HG02981 (cell line): Measurements from ENCODE around the gene C1orf141.
"Not testable (repeated sequence)": the region's sequence is repeated elsewhere in the genome, so short reads cannot be mapped to it uniquely, and the experiment has no call there.

Experiments
- ATAC-seq: cut with Tn5 transposase; IDR thresholded peaks from one replicate; pipeline ENCODE4 v1.9.1; 2021; ENCODE audit warnings: mild to moderate bottlenecking, moderate library complexity; ENCODE audit not compliant: unreplicated experiment

C1orf141 gene

DNA sequence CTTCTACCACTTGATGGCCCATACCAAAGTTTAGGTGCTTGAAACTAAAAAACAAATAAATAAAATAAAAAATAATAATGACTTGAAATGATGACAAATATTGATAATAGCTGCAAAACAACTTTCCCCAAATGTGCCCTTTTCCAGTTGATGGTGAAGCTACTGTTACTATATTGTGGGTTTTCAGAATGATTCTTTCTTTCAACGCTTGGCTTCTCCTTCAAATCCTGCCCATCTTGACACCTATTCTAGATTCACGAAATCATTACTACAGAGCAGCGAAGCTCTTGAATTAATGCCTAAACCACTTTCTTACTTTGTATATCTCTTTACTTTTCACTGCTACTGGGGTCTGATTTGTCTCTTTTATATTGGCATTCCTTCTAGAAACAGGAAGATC, 9.2 kb upstream of the C1orf141 start:
- no peak for ATAC-seq

DNA sequence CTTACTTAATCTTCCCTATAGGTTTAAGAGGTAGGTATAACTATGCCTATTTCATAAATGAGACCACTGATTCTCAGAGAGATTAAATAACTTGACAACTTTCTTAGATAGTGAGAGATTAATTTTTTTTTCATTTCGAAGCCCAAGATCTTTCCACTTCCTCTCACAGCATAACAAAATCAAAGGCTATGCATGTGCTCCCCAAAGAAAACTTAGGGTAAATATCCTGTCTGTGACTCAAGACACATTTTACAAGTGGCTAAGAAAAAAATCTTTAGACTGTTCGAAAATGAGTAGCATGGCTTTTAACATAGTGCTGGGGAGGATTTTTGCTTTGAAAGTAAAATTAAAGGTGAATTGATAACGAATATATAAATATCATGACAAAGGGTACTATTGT, 8.2 kb upstream of the C1orf141 start:
- no peak for ATAC-seq

DNA sequence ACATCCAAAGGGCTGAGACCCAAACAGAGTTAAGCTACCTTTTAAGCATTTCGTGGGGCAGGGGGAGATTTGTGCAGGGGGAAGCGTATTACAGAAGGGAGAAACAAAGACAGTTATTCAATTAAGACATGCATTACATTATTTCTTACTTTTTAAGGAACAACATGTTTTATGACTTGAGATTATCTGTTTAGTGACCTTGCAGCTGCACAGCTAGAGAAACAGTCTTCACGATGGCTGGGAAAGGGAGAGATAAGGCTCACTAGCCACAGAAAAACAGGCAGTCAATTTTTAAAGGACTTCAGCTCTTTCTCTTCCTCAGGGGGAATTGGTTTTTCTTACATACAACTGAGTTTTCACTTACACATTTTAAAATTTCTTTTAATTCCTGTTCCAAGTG, 7.1 kb upstream of the C1orf141 start:
- not testable (repeated sequence) for ATAC-seq

DNA sequence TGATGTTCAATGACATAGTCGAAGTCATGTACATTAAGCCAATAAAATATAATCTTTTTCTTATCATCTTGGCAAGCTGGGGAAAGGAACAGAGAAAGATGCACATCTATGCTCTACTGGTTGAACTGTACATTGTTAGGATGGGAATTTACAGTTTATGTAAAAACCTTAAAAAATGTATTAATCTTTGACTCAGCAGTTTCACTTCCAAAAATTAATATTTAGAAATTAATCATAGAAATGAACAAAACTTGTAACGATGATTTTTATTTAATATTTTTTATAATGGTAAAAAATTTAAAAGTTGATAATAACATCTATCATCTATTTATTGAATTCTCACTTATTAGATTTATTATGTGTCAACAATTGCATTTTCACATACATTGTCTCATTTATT, 5.7 kb upstream of the C1orf141 start:
- no peak for ATAC-seq

DNA sequence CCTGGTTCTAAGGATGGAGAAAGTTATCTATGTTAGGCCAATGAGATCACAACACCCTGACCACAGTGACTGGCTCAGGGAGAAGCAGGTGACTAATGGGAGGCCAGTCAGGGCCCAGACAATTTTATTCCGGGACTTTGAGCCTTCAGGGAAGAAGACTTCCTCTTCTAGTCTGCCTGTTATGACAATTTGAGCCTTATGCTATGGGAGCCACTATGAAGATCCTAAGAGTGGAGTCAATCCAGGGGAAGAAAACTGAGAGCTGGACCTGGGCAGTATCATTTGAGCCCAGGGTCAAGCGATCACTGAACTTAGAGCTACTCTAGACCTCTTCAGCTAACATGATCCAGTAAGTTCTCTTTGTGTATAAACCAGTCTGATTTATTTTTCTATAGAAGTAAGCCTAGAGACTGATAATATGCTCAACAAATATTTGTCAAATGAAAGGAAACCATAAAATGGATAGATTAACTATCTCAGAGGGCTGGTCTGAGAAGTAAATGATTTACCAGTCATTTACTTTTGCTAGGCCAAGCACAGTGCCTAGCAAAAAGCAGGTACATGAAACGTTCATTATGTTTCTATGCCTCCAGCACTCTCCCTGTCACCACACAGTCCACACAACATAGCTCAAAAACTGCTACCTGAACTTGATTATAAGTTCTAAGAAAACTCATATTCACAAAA, 4.2 kb upstream of the C1orf141 start:
- no peak for ATAC-seq

DNA sequence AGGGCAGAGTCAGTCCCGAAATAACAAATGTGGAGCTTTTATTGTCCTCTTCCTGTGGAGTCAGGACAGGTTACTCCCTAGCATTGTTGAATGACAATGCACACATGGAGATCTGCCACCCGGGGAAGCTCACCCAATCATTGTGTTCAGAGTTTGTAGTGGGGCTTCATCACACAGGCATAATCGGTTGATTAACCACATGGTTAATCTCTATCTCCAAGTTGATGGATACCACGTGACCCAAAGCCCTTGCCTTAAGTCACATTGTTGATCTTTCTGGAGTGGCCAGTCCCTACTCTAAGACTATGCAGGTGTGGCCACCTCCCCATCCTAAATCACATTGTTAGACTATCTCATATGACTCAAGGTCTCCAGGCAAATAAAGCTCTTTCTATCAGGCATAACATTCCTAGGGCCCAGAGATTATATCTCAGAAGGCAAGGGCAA, 2.6 kb upstream of the C1orf141 start:
- ATAC-seq, result no peak

DNA sequence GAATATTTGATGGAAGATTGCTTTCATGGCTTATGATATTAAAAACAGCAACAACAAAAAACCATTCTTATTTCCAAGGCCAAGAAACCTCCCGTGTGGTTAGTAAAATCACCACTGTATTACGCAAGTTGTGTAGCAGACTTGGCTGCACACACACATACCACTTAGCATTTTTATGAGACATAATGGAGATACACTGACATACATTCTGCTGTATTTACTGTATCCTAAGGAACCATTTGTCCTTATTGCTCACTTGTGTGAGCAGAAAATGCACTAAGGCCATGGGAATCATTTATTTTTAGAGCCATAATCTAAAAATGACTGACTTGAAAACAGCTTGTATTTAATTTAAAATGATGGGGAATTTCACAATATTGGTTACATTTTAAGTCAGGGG, 584 bp upstream of the C1orf141 start:
- no peak for ATAC-seq

DNA sequence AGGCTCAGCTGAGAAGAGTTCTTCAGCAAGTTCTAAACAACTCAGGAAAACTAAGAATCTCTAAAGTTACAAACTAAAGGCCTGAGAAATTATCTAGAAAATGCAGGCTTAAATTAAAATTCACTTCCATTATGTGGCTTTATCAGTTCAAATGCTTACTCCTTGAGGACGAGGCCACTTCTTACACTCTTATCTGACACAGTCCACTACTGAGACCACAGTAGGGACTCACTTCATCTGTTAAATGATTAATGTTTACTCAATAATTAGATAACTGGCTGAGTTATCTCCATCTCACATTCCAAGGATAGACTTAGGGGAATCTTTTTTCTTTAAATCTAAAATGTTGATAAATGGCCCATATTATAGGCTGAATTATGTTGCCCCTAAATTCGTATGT, 1.6 kb downstream of the C1orf141 start:
- no peak for ATAC-seq

DNA sequence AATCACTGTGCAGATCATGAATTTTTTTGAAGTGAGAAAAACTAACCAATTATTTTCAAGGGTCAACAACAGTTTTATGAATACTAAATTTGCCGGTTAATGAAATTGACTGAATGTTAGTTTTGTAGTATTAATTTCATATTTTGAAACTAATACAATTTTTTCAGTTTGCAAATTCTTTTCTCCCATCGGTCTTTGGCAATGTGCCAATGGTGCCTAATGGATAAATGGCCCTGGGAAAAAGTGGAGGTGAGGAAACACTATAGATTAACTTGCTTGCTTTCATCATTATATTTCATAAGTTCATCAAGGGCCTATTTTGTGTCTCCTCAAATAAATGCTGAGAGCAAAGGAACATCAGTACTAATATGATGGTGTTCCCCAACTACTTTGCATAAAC, 4.1 kb downstream of the C1orf141 start:
- ATAC-seq, result no peak

DNA sequence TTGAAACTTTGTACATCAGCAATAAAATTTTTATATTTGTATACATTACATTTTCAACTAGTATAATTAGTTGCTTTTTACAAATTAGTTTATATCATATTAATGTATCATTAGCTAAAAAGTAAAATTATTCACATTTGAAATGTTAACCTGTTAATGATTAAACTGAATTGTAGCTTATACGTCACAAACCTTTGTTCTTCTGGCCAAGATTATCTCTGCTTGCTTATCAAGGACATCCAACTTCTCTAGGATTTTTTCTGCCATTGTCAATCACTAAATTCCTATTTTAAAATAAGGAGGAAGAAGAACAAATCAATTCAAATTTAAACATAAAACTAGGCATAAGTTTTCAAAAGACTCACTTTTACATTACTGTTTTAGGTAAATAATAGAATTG, 7.8 kb downstream of the C1orf141 start:
- ATAC-seq, result no peak

DNA sequence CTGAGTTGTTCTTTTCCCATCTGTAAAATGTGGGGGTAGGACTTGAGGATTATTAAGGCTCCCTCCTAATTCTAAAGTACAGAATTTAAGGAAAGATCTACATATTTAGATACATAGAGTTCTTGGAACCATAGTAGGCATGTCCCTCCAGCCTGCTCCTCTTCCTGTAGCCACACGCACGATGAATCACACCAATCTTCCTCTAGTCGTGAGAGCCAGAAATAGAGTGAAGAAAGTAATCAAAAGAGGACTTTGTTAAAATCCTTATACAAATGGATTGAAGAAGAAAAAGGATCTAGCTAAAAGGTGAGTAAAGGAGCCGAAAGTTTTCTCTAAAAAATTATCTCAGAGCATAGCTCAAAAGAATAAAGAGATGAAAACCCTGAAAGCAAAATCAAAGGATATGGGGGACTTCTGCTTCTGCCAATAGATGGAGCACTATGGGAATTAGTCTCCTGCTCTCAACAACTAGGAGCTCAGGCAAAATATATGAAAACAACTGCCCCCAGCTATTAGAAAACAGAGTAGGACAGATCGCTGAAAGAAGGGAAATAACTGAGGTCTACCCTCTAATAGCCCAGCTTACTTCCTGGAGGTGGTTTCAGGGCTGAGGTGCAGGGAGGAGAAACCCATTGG, 8.5 kb downstream of the C1orf141 start:
- ATAC-seq, result no peak

DNA sequence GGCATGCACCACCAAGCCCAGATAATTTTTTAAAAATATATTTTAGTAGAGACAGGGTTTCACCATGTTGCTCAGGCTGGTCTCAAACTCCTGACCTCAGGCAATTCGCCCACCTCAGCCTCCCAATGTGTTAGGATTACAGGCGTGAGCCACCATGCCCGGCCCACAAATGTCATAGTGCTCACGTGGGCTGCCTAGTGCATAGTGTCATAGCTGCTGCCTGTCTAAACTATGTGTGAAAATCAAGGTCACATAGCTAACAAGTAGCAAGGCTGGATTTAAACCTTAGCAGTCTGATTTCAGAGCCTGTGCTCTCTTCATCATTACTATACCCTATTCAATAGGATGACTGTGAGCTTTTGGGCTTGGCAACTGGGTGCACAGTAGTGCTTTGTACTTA, 10.3 kb downstream of the C1orf141 start:
- no peak for ATAC-seq

DNA sequence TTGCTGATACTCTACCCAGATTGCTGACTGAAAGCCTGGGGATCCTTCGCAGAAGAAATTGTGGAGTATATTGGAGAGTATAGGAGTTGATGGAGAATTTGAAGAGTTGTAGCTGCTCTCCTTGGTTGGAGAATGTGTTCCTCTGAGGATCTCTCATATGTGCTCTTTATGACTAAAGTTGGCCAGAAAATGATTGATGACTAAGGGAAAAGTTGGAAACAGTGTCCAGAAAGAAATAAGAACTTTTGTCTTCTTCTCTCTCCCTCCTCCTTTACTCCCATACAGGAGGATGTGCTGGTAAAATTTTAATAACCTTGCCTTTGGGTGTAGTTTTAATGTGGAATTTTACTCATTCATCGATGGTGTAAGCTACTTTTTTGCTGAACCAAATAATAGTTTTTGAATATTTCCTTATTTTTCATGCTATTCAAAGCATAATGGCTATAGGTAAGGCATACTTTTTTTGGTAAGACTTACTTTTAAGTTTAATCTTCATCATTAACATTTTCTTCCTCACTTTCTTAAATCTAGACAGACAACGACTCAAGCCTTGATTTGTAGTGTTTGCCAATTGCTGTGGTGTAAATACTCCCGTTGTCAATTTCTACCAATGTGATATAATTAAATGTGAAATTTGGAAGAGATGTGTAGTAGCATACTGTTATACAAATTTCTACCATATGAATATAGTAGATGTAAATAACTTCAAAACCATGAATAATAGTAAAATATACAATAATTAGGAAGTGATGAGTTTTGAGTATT, 13.7 kb downstream of the C1orf141 start:
- no peak for ATAC-seq

DNA sequence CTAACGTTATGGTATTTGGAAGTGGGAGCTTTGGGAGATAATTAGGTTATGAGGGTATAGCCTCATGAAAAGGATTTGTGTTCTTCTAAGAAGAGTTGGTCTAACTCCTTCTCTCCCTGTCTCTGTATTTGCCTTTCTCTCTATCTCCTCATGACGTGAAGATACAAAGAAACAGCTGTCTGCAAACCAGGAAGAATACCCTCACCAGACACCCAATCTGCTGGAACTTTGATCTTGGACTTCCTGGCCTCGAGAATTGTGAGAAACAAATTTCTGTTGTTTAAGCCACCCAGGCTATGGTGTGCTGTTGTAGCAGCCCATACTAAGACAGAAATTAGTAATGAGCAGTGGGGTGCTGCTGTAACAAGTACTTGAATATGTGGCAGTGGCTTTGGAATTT, 16.1 kb downstream of the C1orf141 start:
- no peak for ATAC-seq

DNA sequence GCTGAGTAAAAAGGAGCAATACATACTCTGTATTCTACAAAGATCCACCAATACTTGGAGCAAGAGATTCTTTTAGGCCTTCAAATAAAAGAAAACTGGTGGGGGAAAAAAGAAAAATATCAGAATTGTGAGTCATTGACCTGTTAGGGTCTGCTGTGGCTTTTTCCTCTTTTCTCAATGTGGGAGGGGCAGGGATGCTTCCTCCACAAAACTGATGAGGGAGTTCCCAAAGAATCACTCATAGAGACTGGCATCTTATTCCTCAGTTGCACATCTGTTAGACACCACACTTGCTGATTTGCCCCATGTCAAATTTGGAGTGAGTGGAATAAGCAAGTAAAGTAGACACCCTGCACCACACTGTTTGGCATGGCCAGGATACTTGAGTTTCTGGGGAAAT, 16.6 kb downstream of the C1orf141 start:
- ATAC-seq, result no peak

DNA sequence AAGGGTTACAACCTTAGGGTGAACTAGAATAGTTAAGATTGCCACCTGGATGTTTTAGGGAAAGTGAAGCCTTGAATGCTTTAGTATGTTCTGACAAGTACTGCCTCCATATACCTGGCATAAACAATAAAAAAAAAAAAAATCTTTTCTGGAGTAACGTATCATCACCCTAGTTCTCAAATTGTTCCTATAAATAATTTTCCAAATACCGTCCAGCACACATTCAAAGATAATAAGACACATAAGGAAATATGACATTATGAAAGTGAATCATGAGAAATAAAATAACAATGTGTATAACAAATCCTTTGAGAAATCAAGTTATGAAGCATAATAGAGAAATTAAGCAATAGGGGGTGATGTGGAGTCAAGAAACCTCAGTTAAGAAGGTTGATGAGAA, 20.6 kb downstream of the C1orf141 start:
- no peak for ATAC-seq

DNA sequence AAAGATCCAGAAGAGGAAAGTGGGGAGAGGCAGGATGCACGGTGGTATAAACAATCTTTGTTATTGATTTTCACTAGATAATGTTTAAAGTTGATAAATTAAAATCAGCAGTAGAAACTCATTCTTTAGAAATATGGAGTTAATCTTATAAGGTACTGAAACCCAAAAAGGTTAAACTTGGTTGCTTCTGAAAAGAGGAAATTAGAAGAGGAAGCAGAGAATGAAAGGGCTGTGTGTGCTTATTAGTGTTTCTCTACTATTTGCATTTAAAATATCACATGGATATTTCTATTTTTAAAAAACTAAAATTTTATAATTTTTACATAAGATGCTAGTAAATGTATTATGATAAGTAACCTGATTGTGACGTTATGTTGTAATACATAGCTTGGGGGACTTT, 24.4 kb downstream of the C1orf141 start:
- ATAC-seq, result peak; percentile 31

DNA sequence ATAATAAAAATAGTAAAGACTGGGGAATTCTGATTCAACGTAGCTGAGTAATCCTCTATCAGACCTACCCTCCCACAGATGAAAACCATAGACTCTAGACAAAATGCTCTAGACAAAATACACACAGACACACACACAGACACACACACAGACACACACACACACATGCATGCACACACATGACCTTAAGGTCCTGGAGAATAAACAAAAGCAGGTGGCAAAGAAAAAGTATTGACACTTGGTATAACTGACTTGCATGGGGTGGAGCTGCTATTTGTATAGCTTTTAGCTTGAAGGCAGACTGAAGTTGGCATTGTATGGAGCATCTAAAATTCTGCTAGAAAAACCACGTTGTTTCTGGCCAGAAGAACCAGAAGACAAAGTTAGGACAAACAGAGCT, 29.3 kb downstream of the C1orf141 start:
- no peak for ATAC-seq

DNA sequence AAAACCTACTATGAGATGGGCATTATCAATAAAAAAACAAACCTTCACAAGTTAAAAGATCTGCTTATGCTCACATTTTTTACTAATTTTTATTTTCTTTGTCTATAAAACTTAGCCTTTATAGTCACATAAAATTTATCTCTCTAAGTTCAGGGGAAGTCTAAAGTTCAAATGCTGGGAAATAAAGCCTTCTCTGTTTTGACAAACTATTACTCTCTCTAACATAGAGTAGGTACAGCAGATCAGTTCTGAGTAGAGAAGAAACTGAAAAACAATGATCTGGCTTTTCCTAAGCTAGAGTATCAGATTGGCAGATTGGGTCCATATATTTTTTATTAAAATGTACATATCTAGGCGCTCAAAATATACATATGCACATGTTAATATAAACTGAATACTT, 31.2 kb downstream of the C1orf141 start:
- ATAC-seq, result no peak

DNA sequence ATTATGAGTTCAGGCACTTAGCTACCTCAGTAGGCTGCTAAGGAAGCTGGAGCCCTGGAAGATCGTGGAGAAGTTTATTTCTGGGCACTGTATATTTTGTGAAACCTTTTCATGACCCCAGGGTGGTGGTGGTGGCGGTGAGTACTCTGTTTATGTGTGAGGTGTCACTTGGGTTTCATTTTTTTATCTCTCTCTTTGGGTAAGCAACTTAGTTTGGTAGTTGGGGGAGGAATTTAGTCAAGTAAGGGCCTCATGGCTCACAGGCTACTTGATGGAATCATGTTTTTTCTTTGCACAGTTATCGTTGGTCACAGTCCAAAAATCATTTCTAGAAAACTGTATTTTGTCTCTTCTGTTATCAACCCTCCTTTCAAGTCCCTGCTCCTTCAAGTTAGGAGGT, 33.9 kb downstream of the C1orf141 start:
- no peak for ATAC-seq

DNA sequence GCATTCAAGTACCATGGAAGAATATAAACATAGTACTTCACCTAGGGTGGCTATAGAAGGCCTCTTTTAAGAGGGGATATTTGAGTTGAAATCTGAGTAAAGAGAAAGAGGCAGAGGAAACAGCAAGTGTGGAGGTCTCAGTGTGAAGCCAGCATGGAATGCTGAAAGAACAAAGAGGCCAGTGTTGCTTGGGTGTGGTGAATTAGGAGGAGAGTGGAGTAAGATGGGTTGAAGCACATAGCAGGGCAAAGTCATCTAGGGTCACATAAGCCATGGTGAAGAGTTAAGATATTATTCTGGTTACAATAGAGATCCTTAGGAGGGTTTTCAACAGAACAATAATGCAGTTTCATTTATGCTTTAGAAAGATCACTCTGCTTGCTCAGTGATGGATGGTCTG, 37.5 kb downstream of the C1orf141 start:
- ATAC-seq, result no peak

DNA sequence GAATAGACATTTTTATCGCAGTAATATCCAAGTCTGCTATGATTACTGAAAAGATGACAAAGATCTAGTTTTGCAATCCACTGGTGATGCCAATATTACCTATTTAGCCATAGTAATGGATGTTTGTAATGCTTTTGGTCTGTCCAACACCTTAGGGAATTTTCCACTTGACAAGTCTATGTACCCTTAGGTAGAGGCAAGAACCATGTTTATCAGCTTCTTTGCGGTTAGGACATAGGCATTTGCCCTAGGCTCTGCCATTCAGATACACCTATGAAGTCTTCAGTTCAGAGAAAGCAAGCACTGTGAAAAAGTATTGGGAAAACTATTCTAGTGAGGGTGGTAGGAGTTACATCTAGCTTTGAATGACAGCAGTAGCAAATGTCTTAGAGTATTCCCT, 40.6 kb downstream of the C1orf141 start:
- ATAC-seq, result no peak
